ENCODE measurements around the gene RBBP6. TPM values are rescaled to one million over a fixed set of nuclear protein-coding genes. Genes with fewer than 3 reads are reported as not detected.

The RBBP6 gene
- total RNA-seq, 1 donor from 2014 or later: 35.5 TPM

- FAIRE-seq (no peak), DNase-seq (ENCODE audit: low spot score in 2 of 2) (no peak)
Measured at GRCh38 chr16:24522751-24523150, 16.6 kb upstream of the RBBP6 start.

GRCh38 chr16:24523569-24523968 is 15.8 kb upstream of the RBBP6 start:
- FAIRE-seq (no peak), DNase-seq (ENCODE audit: low spot score in 2 of 2) (no peak)

DNA sequence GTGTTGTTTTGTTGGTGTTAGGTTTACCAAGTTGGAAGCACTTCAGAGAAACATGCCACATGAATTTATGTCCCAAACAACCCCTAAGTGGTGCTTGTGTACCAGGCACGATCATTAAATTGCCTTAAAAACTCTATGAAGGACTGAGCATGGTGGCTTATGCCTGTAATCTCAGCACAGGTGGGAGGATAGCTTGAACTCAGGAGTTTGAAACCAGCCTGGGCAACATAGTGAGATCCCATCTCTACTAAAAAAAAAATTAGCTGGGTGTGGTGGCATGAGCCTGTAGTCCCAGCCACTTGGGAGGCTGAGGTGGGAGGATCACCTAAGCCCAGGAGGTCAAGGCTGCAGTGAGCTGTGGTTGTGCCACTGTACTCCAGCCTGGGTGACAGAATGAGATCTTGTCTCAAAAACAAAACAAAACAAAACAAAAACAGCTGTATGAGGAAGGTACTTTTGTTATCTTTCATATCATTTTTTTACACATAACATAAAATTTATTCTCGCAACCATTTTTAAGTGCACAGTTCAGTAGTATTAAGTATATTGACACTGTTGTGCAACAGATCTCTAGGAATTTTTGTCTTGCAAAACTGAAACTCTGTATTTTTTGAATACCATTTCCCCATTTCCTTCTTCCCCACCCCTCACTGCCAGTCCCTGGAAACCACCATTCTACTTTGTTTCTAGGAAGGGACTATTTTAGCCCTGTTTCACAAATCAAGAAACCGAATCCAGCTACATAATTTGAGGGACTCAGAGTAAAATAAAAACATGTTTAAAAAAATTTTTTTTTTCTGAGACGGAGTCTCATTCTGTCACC is 14.3 kb upstream of the RBBP6 start:
- DNase-seq (ENCODE audit: low spot score in 2 of 2) (no peak), FAIRE-seq (no peak)

DNA sequence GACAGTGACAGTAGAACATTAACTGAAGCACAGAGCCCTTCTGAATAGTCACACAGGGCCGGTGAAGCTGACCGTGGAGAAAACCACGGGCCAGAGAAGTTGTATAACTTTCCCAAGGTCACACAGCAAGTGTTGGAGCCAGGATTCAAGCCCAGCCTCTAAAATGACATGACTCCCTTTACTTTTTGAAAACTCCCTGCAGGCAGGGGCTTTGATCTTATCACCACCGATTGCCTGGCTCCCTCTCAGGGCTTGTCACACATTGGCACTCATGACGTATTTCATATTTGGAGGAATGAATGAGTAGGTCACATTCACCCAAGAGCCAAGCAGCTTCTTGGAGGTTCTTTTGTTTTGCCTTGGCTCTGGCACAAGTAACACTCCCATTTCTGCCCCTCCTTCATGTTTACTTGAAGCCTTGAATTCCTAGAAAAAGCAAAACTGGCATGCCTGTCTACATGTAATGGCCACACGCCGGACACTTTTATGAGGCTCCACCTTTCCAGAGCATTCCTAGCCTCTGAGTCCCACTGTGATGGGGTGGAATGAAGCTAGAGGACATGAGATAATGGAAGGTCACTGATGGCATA is 13.3 kb upstream of the RBBP6 start:
- FAIRE-seq (no peak), DNase-seq (ENCODE audit: low spot score in 2 of 2) (no peak)

- FAIRE-seq: no peak
- DNase-seq (ENCODE audit: low spot score in 2 of 2): no peak
Measured at GRCh38 chr16:24526701-24527495, 12.5 kb upstream of the RBBP6 start.

DNA sequence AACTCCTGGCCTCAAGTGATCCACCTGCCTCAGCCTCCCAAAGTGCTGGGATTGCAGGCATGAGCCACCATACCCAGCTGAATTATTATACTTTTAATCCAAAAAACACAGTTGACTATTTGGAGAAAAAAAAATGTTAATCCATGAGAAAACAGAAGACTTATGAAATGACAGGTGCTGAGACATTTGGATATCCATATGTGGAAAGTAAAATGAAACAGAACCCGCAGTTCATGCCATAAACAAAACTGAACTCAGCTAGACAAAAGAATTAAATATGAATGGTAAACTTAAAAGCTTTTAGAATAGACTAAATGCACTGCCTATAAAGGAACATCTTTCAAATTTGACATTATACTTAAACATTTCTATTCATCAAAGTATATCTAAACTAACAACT is 8.2 kb upstream of the RBBP6 start:
- DNase-seq (ENCODE audit: low spot score in 2 of 2) (no peak), FAIRE-seq (no peak)

- no peak for DNase-seq (ENCODE audit: low spot score in 2 of 2)
- no peak for FAIRE-seq
Measured at GRCh38 chr16:24534620-24535019, 4.7 kb upstream of the RBBP6 start.

DNA sequence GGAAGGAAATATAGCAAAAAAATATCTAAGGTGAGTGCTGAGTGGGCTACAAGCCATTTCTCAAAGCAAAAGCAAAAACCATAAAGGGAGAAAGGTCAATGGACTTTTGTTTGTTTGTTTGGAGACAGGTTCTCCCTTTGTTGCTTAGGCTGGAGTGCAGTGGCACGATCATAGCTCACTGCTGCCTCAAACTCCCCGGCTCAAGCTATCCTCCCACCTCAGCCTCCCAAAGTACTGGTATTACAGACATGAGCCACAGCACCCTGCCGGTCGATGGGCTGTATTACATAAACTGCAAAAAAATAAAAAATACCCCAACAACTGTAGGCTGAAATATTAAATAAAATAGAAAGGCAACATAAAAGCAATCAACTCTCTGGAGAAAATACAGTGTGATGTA is 3.5 kb upstream of the RBBP6 start:
- DNase-seq (ENCODE audit: low spot score in 2 of 2) (no peak), FAIRE-seq (no peak)

- FAIRE-seq: no peak
- DNase-seq (ENCODE audit: low spot score in 2 of 2): no peak
Measured at GRCh38 chr16:24536671-24537070, 2.7 kb upstream of the RBBP6 start.

- FAIRE-seq (no peak), DNase-seq (ENCODE audit: low spot score in 2 of 2) (no peak)
Measured at GRCh38 chr16:24537474-24538337, 1.7 kb upstream of the RBBP6 start.

DNA sequence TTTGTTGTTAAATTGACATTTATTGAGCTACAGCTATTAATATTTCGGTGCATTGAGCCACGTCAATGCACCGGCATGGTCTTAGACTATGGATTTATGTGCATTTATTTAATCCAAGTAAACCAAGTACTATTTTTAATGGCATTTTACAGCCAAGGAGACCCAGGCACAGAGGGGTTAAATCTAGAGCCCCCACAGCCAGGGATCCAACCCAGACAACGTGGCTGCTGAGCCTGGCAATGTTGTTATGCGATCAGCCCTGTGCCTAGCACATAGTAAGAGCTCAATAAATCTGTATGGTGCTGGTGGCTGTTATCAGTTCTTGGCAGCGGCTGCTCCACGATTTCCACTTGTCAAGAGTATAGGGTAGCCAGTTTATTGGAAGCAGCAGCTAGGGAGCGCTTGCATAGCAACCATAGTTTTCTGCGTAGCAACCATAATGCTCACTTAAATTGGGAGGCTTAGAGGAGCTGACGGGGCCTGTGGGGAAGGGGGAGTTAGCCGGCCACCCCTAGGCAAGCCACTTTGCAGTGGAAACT is 541 bp upstream of the RBBP6 start:
- peak in 1 of 2 donors; percentile 50 for DNase-seq (ENCODE audit: low spot score in 2 of 2)
- no peak for FAIRE-seq

- DNase-seq (ENCODE audit: low spot score in 2 of 2): peak; percentile 18 to 48
- no peak for FAIRE-seq
Measured at GRCh38 chr16:24539850-24540601, 660 bp downstream of the RBBP6 start.

DNA sequence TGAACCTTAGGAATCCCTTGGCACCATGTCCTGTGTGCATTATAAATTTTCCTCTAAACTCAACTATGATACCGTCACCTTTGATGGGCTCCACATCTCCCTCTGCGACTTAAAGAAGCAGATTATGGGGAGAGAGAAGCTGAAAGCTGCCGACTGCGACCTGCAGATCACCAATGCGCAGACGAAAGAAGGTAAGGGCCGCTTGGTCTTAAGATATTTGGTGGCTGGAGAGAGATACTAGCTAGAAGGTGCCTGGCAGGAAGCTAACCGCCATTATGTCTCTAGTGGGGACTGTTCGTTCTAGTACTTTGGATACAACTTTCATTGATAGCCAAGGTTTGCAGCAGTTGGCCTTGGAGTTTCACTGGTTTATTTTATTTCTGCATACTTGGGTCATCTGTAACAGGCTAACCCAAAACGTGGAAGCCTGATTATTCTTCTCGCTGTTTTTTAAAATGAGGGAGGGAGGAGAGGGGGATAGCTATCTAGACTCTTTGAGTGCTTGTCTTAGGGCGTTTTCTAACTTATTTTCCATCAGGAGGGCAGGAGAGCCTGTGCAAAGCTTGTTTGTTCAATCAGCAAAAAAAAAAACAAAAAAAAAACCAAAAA is 1.3 kb downstream of the RBBP6 start:
- FAIRE-seq (no peak), DNase-seq (ENCODE audit: low spot score in 2 of 2) (no peak)

- DNase-seq (ENCODE audit: low spot score in 2 of 2) (no peak), FAIRE-seq (no peak)
Measured at GRCh38 chr16:24541233-24541933, 2.0 kb downstream of the RBBP6 start.

GRCh38 chr16:24543949-24544348 is 4.6 kb downstream of the RBBP6 start:
- FAIRE-seq (no peak), DNase-seq (ENCODE audit: low spot score in 2 of 2) (no peak)

GRCh38 chr16:24544640-24545039 is 5.3 kb downstream of the RBBP6 start:
- FAIRE-seq: no peak
- no peak for DNase-seq (ENCODE audit: low spot score in 2 of 2)

DNA sequence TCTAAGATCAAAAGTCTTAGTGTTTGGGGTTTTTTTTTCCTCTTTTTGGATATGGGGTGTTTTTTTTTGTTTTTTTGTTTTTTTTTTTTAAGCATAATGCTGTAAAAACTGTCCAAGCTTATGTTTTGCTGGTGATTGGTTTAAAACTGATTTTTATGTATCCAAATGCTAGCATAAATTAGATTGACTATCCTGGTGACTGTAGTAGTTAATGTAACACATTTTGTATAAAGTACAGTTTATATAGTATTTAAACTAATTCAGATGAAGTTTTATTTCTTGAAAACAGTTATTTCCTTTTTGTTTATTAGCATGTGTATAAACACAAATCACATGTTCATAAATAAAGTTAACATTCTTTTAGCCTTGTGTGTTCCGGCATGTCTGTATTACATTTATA is 10.9 kb downstream of the RBBP6 start:
- FAIRE-seq (no peak), DNase-seq (ENCODE audit: low spot score in 2 of 2) (no peak)

- no peak for FAIRE-seq
Measured at GRCh38 chr16:24552705-24553246, 13.4 kb downstream of the RBBP6 start.

More at GRCh38 chr16:24552705-24553246, 13.4 kb downstream of the RBBP6 start:
- DNase-seq (ENCODE audit: low spot score in 2 of 2): no peak
